WTC11 (cell line): ENCODE measurements around the gene FAM149B1. TPM values are rescaled to one million over a fixed set of nuclear protein-coding genes. Genes with fewer than 3 reads are reported as not detected.

Experiments
- ATAC-seq: fragments of 200-7000 bp; cut with Tn5 transposase; 2 replicates; pipeline ENCODE4 v1.10.0; 2021; ENCODE audit warnings: mild to moderate bottlenecking, moderate library complexity
- CTCF ChIA-PET: fragments of 300-600 bp; sonication (Branson Sonifier 250); formaldehyde crosslinking; loops from one replicate; lab custom pipeline; 2021; ENCODE audit warnings: antibody characterized with exemption; lab: Charles Lee
- POLR2A ChIA-PET: fragments of 350-600 bp; sonication (Branson Sonifier 250); formaldehyde crosslinking; loops from one replicate; lab custom pipeline; 2021; ENCODE audit warnings: antibody characterized with exemption; lab: Charles Lee
- DNase-seq: peaks from one replicate; pipeline ENCODE4 v3.0.0; 2021; ENCODE audit warnings: low spot score
- H3K27ac Mint-ChIP-seq: 2 replicates; pipeline ENCODE4 v1.8.0; 2021; ENCODE audit warnings: mixed read lengths
- H3K27me3 Mint-ChIP-seq: 2 replicates; pipeline ENCODE4 v1.8.0; 2021; ENCODE audit warnings: low read depth, mild to moderate bottlenecking, moderate library complexity, mixed read lengths
- H3K36me3 Mint-ChIP-seq: 2 replicates; pipeline ENCODE4 v1.8.0; 2021; ENCODE audit warnings: mixed read lengths
- H3K4me1 Mint-ChIP-seq: 2 replicates; pipeline ENCODE4 v1.8.0; 2022; ENCODE audit warnings: mixed read lengths
- H3K4me3 Mint-ChIP-seq: 2 replicates; pipeline ENCODE4 v1.8.0; 2021; ENCODE audit warnings: mild to moderate bottlenecking, moderate library complexity, mixed read lengths
- H3K9me3 Mint-ChIP-seq: 2 replicates; pipeline ENCODE4 v1.8.0; 2021; ENCODE audit warnings: mixed read lengths
- AFF4 ChIP-seq: sonication (generic); formaldehyde crosslinking; IDR thresholded peaks from 2 replicates; pipeline ENCODE4 v1.8.1; 2023; ENCODE audit warnings: mild to moderate bottlenecking, missing genetic modification reagents, borderline replicate concordance
- CREB1 ChIP-seq: sonication (generic); formaldehyde crosslinking; IDR thresholded peaks from 2 replicates; pipeline ENCODE4 v1.8.0; 2023; ENCODE audit warnings: mild to moderate bottlenecking, missing genetic modification reagents
- ESRRA ChIP-seq: sonication (generic); formaldehyde crosslinking; IDR thresholded peaks from 2 replicates; pipeline ENCODE4 v1.8.1; 2022; ENCODE audit warnings: mild to moderate bottlenecking, missing genetic modification reagents, borderline replicate concordance
- ETV6 ChIP-seq: sonication (generic); formaldehyde crosslinking; IDR thresholded peaks from 2 replicates; pipeline ENCODE4 v1.8.1; 2022; ENCODE audit warnings: mild to moderate bottlenecking, missing genetic modification reagents
- MAX ChIP-seq: sonication (generic); formaldehyde crosslinking; IDR thresholded peaks from 2 replicates; pipeline ENCODE4 v1.8.0; 2022; ENCODE audit warnings: mild to moderate bottlenecking, missing genetic modification reagents
- MXD4 ChIP-seq: fragments of 250-450 bp; sonication (Bioruptor Pico); IDR thresholded peaks from 2 replicates; pipeline ENCODE4 v1.8.0; 2021; ENCODE audit warnings: mild to moderate bottlenecking, moderate library complexity, borderline replicate concordance
- NR3C1 ChIP-seq: sonication (generic); formaldehyde crosslinking; conservative IDR thresholded peaks from 2 replicates; pipeline ENCODE4 v1.8.1; 2023; ENCODE audit warnings: low read depth, mild to moderate bottlenecking, missing genetic modification reagents
- OVOL2 ChIP-seq: fragments of 250-450 bp; sonication (Bioruptor Pico); IDR thresholded peaks from 2 replicates; pipeline ENCODE4 v1.9.0; 2021; ENCODE audit warnings: mild to moderate bottlenecking, borderline replicate concordance
- PRRX2 ChIP-seq: fragments of 250-450 bp; sonication (Bioruptor Pico); IDR thresholded peaks from 2 replicates; pipeline ENCODE4 v1.8.0; 2021; ENCODE audit warnings: mild to moderate bottlenecking
- SMAD3 ChIP-seq: sonication (generic); formaldehyde crosslinking; IDR thresholded peaks from 2 replicates; pipeline ENCODE4 v1.8.0; 2022; ENCODE audit warnings: missing genetic modification reagents, mild to moderate bottlenecking, borderline replicate concordance
- SP1 ChIP-seq: sonication (generic); formaldehyde crosslinking; conservative IDR thresholded peaks from 2 replicates; pipeline ENCODE4 v1.8.1; 2022; ENCODE audit warnings: missing genetic modification reagents
- TEAD1 ChIP-seq: sonication (generic); formaldehyde crosslinking; IDR thresholded peaks from 2 replicates; pipeline ENCODE4 v1.8.0; 2022; ENCODE audit warnings: mild to moderate bottlenecking, missing genetic modification reagents
- TEAD4 ChIP-seq: sonication (generic); formaldehyde crosslinking; IDR thresholded peaks from 2 replicates; pipeline ENCODE4 v1.8.0; 2022; ENCODE audit warnings: mild to moderate bottlenecking, missing genetic modification reagents
- TP53 ChIP-seq: sonication (generic); formaldehyde crosslinking; IDR thresholded peaks from 2 replicates; pipeline ENCODE4 v1.8.1; 2023; ENCODE audit warnings: mild to moderate bottlenecking, missing genetic modification reagents
- USF1 ChIP-seq: sonication (generic); formaldehyde crosslinking; IDR thresholded peaks from 2 replicates; pipeline ENCODE4 v1.8.0; 2022; ENCODE audit warnings: mild to moderate bottlenecking, missing genetic modification reagents
- ZBTB21 ChIP-seq: sonication (generic); formaldehyde crosslinking; IDR thresholded peaks from 2 replicates; pipeline ENCODE4 v1.8.1; 2023; ENCODE audit warnings: mild to moderate bottlenecking, missing genetic modification reagents, borderline replicate concordance
- ZNF317 ChIP-seq: sonication (generic); formaldehyde crosslinking; IDR thresholded peaks from 2 replicates; pipeline ENCODE4 v1.8.1; 2023; ENCODE audit warnings: low read depth, mild to moderate bottlenecking, moderate library complexity, missing genetic modification reagents, borderline replicate concordance
- total RNA-seq: library from RNA; stranded (reverse); gene quantifications from 3 replicates; pipeline ENCODE4 v1.2.3, GENCODE V29; 2021
- TF ChIP-seq, protein P1 (sequence below): fragments of 250-450 bp; sonication (Bioruptor Pico); IDR thresholded peaks from 2 replicates; pipeline ENCODE4 v1.9.0; 2021; ENCODE audit warnings: mild to moderate bottlenecking
- TF ChIP-seq, protein P2 (sequence below): sonication (generic); formaldehyde crosslinking; IDR thresholded peaks from 2 replicates; pipeline ENCODE4 v1.8.1; 2023; ENCODE audit warnings: mild to moderate bottlenecking, missing genetic modification reagents, moderate library complexity
- TF ChIP-seq, protein P3 (sequence below): sonication (generic); formaldehyde crosslinking; IDR thresholded peaks from 2 replicates; pipeline ENCODE4 v1.8.1; 2022; ENCODE audit warnings: low read depth, mild to moderate bottlenecking, moderate library complexity, missing genetic modification reagents, borderline replicate concordance

Gene FAM149B1
- total RNA-seq, 1 experiment from 2014 or later = 13.8 TPM

- TF ChIP-seq, protein P1, sequence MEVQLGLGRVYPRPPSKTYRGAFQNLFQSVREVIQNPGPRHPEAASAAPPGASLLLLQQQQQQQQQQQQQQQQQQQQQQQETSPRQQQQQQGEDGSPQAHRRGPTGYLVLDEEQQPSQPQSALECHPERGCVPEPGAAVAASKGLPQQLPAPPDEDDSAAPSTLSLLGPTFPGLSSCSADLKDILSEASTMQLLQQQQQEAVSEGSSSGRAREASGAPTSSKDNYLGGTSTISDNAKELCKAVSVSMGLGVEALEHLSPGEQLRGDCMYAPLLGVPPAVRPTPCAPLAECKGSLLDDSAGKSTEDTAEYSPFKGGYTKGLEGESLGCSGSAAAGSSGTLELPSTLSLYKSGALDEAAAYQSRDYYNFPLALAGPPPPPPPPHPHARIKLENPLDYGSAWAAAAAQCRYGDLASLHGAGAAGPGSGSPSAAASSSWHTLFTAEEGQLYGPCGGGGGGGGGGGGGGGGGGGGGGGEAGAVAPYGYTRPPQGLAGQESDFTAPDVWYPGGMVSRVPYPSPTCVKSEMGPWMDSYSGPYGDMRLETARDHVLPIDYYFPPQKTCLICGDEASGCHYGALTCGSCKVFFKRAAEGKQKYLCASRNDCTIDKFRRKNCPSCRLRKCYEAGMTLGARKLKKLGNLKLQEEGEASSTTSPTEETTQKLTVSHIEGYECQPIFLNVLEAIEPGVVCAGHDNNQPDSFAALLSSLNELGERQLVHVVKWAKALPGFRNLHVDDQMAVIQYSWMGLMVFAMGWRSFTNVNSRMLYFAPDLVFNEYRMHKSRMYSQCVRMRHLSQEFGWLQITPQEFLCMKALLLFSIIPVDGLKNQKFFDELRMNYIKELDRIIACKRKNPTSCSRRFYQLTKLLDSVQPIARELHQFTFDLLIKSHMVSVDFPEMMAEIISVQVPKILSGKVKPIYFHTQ (CRISPR knock-in tag) = no peak
- TF ChIP-seq SP1 (CRISPR knock-in tag) (no peak), SMAD3 (CRISPR knock-in tag) (no peak)
Measured at GRCh38 chr10:73186266-73186665, 18.3 kb downstream of the FAM149B1 start (continued).

GRCh38 chr10:73190188-73190587, 22.3 kb downstream of the FAM149B1 start:
- TF ChIP-seq, protein P2, sequence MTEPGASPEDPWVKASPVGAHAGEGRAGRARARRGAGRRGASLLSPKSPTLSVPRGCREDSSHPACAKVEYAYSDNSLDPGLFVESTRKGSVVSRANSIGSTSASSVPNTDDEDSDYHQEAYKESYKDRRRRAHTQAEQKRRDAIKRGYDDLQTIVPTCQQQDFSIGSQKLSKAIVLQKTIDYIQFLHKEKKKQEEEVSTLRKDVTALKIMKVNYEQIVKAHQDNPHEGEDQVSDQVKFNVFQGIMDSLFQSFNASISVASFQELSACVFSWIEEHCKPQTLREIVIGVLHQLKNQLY (CRISPR knock-in tag) = no peak
- TF ChIP-seq ZNF317 (CRISPR knock-in tag) (no peak), SMAD3 (CRISPR knock-in tag) (no peak), ETV6 (CRISPR knock-in tag) (no peak), USF1 (no peak), PRRX2 (CRISPR knock-in tag) (no peak), ZBTB21 (CRISPR knock-in tag) (no peak), MXD4 (CRISPR knock-in tag) (no peak), TEAD1 (no peak), AFF4 (CRISPR knock-in tag) (no peak), NR3C1 (CRISPR knock-in tag) (no peak), TP53 (CRISPR knock-in tag) (no peak), OVOL2 (no peak), CREB1 (CRISPR knock-in tag) (no peak), ESRRA (no peak), MAX (CRISPR knock-in tag) (no peak), TEAD4 (no peak)
- TF ChIP-seq, protein P3, sequence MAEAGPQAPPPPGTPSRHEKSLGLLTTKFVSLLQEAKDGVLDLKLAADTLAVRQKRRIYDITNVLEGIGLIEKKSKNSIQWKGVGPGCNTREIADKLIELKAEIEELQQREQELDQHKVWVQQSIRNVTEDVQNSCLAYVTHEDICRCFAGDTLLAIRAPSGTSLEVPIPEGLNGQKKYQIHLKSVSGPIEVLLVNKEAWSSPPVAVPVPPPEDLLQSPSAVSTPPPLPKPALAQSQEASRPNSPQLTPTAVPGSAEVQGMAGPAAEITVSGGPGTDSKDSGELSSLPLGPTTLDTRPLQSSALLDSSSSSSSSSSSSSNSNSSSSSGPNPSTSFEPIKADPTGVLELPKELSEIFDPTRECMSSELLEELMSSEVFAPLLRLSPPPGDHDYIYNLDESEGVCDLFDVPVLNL (CRISPR knock-in tag) = no peak
- no peak overlapping the region for H3K4me3 Mint-ChIP-seq
- CTCF ChIA-PET = no interaction called here
- no peaks in the 10 kb centered on the region for H3K36me3 Mint-ChIP-seq
- no peaks in the 10 kb centered on the region for H3K27me3 Mint-ChIP-seq
- H3K9me3 Mint-ChIP-seq = no peaks in the 10 kb centered on the region
- POLR2A ChIA-PET = interaction anchor here (0.6 kb wide), 1 partner anchor 97 kb away, joined by 5 read pairs; no protein-coding TSS in a partner anchor
- no peak for ATAC-seq
- H3K4me1 Mint-ChIP-seq = no peaks in the 10 kb centered on the region
- no peak for DNase-seq
- H3K27ac Mint-ChIP-seq = no peak overlapping the region
